ENCODE results near the gene PVRIG. TPM values are rescaled to one million over a fixed set of nuclear protein-coding genes. Genes with fewer than 3 reads are reported as not detected.

PVRIG gene
- total RNA-seq, 1 experiment from 2014 or later, result 0.55 TPM

GRCh38 chr7:100177045-100178001 lies 42.4 kb upstream of the PVRIG start, which contains the start of the genes GPC2 and STAG3 (continued):
- no peak for TF ChIP-seq CTCF (IDR thresholded peaks at IDR 0.05)
- TF ChIP-seq EMX1 (CRISPR knock-in tag; IDR thresholded peaks at IDR 0.05), result no peak
- peak; percentile 73 for TF ChIP-seq PRDM15 (CRISPR knock-in tag; IDR thresholded peaks at IDR 0.05)
- TF ChIP-seq CBFB (CRISPR knock-in tag; IDR thresholded peaks at IDR 0.05; ENCODE audit: low read depth), result peak; percentile 69; the same call in 1 of the 2 replicates
- peak; percentile 94 for TF ChIP-seq ZBTB21 (CRISPR knock-in tag; IDR thresholded peaks at IDR 0.05; ENCODE audit: borderline replicate concordance)
- 0 out of 2 replicates have a peak, but pooled peaks have one; percentile 46 for TF ChIP-seq ZNF121 (CRISPR knock-in tag; IDR thresholded peaks at IDR 0.05)
- TF ChIP-seq IRF1 (CRISPR knock-in tag; IDR thresholded peaks at IDR 0.05), result peak; percentile 97
- TF ChIP-seq ZNF263 (CRISPR knock-in tag; IDR thresholded peaks at IDR 0.05; ENCODE audit: low read depth), result peak; percentile 75
- peak; percentile 90 for TF ChIP-seq E2F4 (CRISPR knock-in tag; IDR thresholded peaks at IDR 0.05; ENCODE audit: borderline replicate concordance, low read depth)
- TF ChIP-seq ATF2 (CRISPR knock-in tag; IDR thresholded peaks at IDR 0.05; ENCODE audit: borderline replicate concordance, low read depth), result peak; percentile 88
- TF ChIP-seq ESRRA (CRISPR knock-in tag; IDR thresholded peaks at IDR 0.05; ENCODE audit: borderline replicate concordance), result peak; percentile 97
- peak; percentile 97 for TF ChIP-seq ETV6 (CRISPR knock-in tag; IDR thresholded peaks at IDR 0.05)
- peak; percentile 97 for TF ChIP-seq MYBL2 (CRISPR knock-in tag; IDR thresholded peaks at IDR 0.05)
- peak; percentile 64; the same call in 1 of the 2 replicates for TF ChIP-seq TEAD4 (CRISPR knock-in tag; IDR thresholded peaks at IDR 0.05)
- 0 out of 2 replicates have a peak, but pooled peaks have one; percentile 26 for TF ChIP-seq ZNF512 (CRISPR knock-in tag; IDR thresholded peaks at IDR 0.05; ENCODE audit: borderline replicate concordance)
- 0 out of 2 replicates have a peak, but pooled peaks have one; percentile 83 for TF ChIP-seq IRF2 (CRISPR knock-in tag; IDR thresholded peaks at IDR 0.05; ENCODE audit: borderline replicate concordance, low read depth)
- TF ChIP-seq NFYB (CRISPR knock-in tag; conservative IDR thresholded peaks at IDR 0.05; ENCODE audit: low read depth), result peak; percentile 56
- peak; percentile 97 for TF ChIP-seq SMAD3 (CRISPR knock-in tag; IDR thresholded peaks at IDR 0.05; ENCODE audit: borderline replicate concordance)
- TF ChIP-seq GTF2I (CRISPR knock-in tag; conservative IDR thresholded peaks at IDR 0.05), result no peak
- TF ChIP-seq ZNF671 (CRISPR knock-in tag; IDR thresholded peaks at IDR 0.05), result no peak
- TF ChIP-seq FOXP4 (CRISPR knock-in tag; IDR thresholded peaks at IDR 0.05), result peak; percentile 99
- TF ChIP-seq E2F1 (CRISPR knock-in tag; IDR thresholded peaks at IDR 0.05), result peak; percentile 97
- no peak for TF ChIP-seq GABPB1 (CRISPR knock-in tag; IDR thresholded peaks at IDR 0.05)

Measured in WTC11 (cell line).